ENCODE results near the gene CTR9. TPM values are rescaled to one million over a fixed set of nuclear protein-coding genes. Genes with fewer than 3 reads are reported as not detected.

Gene CTR9
- total RNA-seq, 1 donor from 2014 or later, result 25.0 TPM

DNA sequence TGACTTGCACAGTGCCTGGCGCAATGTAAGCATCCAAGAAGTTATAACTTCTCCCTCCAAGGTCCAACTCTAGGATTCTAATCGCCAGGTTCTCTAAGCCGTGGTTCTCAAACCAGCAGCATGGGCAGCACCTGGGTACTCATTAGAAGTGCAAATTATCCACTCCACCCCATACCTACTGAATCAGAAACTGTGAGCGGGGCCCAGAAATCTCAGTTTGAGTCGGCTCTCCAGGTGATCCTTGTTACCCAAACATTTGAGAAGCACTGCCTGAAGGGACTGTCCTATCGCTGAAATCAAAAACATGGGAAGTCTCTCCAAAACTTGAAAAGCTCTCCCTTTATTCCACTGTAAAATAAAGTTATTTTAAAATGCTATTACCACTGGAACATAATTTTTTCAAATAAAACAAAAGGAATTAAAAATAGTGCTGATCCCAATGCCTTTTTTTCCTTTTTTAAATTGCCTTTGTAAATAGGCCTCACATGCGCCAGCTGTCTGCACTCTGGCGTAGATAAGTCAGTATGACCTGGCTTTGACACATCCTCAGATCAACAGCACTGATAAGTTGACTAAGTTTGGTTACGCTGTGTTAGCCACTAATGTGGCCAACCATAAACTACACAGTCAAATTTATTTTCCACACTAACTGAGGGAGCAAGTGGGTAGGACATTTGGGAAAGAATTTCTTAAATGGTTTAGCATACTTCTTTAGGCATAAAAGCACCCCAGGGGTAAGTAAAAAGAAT lies 8.4 kb upstream of the CTR9 start:
- no peak for DNase-seq (ENCODE audit: low read depth)
- H3K4me3 ChIP-seq (ENCODE audit: low read depth, low read length), result no peak overlapping the region
- TF ChIP-seq CTCF (conservative IDR thresholded peaks at IDR 0.05; ENCODE audit: low read depth, low read length), result no peak

DNA sequence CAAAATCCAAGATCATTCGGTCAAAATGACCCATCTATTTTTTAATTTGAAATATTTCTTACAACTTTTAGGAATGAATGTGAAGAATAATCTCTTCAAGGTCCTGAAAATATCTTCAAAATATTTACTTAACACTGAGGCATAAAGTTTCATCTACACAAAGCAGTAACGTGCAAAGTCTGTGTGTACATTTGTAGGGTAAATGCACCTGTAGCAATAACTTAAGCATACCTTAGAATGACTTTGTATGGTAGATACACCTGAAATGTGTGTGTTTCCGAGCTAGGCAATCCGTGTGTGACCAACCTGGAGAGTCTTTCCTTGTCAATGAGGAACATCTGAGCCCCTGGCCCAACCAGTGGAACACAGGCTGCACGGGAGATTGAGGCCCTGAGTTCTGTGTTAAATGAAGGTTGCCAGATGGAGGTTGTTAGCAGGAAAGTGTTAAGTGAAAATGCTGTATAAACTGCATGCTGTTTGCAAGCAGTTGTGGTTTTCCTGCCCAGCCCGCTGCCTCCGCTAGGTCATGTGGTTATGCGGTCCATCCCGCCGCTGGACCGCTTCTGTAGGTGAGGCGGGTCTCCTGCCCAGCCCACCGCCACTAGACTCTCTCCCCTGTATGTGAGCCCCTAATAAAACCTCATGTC lies 7.6 kb upstream of the CTR9 start:
- DNase-seq (ENCODE audit: low read depth), result no peak
- TF ChIP-seq CTCF (conservative IDR thresholded peaks at IDR 0.05; ENCODE audit: low read depth, low read length), result no peak
- no peak overlapping the region for H3K4me3 ChIP-seq (ENCODE audit: low read depth, low read length)

- TF ChIP-seq CTCF (conservative IDR thresholded peaks at IDR 0.05; ENCODE audit: low read depth, low read length), result no peak
- no peak for DNase-seq (ENCODE audit: low read depth)
- no peak overlapping the region for H3K4me3 ChIP-seq (ENCODE audit: low read depth, low read length)
Measured at GRCh38 chr11:10744206-10744605, 6.8 kb upstream of the CTR9 start.

- DNase-seq (ENCODE audit: low read depth), result no peak
- H3K4me3 ChIP-seq (ENCODE audit: low read depth, low read length), result no peak overlapping the region
- TF ChIP-seq CTCF (conservative IDR thresholded peaks at IDR 0.05; ENCODE audit: low read depth, low read length), result no peak
Measured at GRCh38 chr11:10746871-10747270, 4.2 kb upstream of the CTR9 start.

DNA sequence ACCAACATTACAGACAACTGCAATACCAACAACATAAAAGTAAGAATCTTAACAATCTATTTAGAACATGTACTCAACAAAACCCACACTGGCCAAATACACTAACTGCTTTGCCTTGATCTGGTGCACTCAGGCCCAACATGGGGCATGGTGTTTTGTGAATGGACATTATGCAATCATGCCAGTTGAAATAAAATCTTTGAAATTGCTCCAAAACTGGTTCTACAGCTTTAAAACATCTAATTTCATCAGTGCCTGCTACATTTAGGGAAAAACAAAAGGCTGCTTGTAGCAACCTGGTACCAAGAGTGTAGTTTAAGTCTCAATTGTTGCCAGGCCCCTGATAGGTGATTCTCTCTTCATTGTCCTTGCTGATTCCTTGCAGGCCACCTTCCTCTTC lies 3.3 kb upstream of the CTR9 start:
- no peak overlapping the region for H3K4me3 ChIP-seq (ENCODE audit: low read depth, low read length)
- TF ChIP-seq CTCF (conservative IDR thresholded peaks at IDR 0.05; ENCODE audit: low read depth, low read length), result no peak
- no peak for DNase-seq (ENCODE audit: low read depth)

- no peak for TF ChIP-seq CTCF (conservative IDR thresholded peaks at IDR 0.05; ENCODE audit: low read depth, low read length)
- DNase-seq (ENCODE audit: low read depth), result no peak
Measured at GRCh38 chr11:10749476-10749875, 1.6 kb upstream of the CTR9 start.

DNA sequence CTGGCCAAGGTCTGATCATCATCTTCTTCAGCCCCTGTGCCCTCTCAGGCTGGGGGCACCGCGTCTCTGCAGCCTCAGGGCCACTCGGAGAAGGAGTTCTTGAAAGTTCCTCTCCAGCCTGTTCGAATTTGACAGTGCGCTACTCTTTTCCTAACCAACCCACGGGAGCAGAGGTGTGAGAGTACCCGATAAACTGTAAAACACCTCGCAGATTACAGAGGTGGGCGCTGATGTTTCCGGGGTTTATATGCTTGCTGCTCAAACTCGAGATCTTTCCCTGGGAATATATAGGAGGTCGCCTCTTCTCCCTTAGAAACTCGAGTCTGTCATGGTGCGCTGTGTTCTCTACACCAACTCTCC lies 515 bp downstream of the CTR9 start:
- DNase-seq (ENCODE audit: low read depth), result no peak
- no peak for TF ChIP-seq CTCF (conservative IDR thresholded peaks at IDR 0.05; ENCODE audit: low read depth, low read length)
- peak overlapping the region; percentile 78 for H3K4me3 ChIP-seq (ENCODE audit: low read depth, low read length)

More at GRCh38 chr11:10749476-10749875, 1.6 kb upstream of the CTR9 start:
- no peak overlapping the region for H3K4me3 ChIP-seq (ENCODE audit: low read depth, low read length)

All from epithelial cell of proximal tubule (primary cell).